HG02763 (cell line): ENCODE data around the gene CDC42EP5.

Source experiments
- ATAC-seq: cut with Tn5 transposase; IDR thresholded peaks from one replicate; pipeline ENCODE4 v1.9.1; 2021; ENCODE audit warnings: mild to moderate bottlenecking, moderate library complexity; ENCODE audit not compliant: unreplicated experiment

Gene CDC42EP5

DNA sequence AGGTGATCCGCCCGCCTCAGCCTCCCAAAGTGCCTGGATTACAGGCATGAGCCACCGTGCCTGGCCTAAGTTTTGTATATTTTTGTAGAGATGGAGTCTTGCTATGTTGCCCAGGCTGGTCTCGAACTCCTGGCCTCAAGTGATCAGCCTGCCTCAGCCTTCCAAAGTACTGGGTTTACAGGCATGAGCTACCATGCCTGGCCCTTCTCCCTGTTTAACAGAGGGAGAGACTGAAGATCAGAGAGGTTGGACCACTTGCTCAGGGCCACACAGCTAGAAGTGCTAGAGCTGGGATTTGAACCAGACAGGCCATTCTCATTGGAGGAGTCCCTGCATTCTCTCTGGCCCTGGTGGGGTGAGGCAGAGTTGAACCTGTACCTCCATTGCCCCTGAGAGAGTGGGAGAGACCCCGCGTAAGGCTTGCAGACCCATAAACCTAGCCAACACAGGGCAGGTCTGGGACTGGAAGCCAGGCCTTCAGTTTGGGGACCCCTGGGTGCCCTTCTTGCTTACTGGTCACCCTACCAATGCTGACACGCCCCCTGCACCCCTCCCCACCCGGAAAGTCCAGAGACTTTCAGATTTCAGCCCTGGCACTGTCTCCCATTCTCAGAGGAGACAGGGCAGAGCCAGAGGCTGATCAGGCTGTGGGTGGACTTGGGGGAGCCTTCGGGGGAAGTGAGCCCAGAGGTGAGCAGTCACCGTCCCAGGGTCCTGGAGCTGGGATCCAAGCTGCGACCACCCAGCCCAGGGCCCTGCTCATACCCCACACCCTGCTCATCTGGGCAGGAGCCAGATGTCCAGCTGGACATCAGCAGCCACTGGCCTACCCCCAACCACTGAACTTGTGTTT is 44.5 kb downstream of the CDC42EP5 start:
- ATAC-seq, result no peak

- ATAC-seq, result no peak
Observed at GRCh38 chr19:54427586-54427985, 45.5 kb downstream of the CDC42EP5 start.

GRCh38 chr19:54426291-54426931 is 46.7 kb downstream of the CDC42EP5 start:
- no peak for ATAC-seq

- no peak for ATAC-seq
Observed at GRCh38 chr19:54425382-54425723, 47.7 kb downstream of the CDC42EP5 start.

DNA sequence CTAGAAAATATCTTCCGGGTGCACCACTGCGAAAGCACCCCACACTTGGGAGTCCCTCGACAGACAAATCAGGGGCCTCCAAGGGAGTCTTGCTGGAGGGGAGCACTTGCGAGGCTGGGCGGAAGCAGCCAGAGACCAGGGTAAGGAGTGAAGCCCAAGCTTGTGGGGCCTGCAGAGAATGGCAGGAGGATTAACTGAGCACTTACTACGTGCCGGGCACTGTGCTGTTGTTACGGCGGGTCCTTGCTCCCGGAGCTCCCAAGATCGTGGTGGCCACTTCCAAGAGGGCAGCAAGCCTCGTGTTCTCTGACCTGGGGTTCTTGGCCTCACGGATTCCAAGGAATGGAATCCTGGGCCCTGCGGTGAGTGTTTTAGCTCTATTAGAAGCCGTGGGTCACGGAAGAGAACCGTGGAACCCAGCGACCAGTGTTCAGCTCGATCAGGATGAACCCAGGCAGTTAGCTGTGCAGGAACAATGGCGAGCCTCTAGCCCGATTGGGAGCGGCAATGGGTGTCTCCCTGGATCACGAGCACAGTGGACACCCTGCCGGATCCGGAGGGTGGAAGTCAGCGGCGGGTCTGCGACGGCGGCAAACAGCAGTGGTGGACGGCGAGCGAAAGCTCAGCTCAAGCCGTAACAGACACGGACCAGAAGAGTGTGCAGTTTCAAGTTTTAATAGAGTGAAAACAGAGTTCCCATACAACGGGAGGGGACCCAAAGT is 48.3 kb downstream of the CDC42EP5 start:
- no peak for ATAC-seq

GRCh38 chr19:54424201-54424600 is 48.9 kb downstream of the CDC42EP5 start:
- no peak for ATAC-seq

GRCh38 chr19:54422136-54422535 is 51.0 kb downstream of the CDC42EP5 start:
- no peak for ATAC-seq

DNA sequence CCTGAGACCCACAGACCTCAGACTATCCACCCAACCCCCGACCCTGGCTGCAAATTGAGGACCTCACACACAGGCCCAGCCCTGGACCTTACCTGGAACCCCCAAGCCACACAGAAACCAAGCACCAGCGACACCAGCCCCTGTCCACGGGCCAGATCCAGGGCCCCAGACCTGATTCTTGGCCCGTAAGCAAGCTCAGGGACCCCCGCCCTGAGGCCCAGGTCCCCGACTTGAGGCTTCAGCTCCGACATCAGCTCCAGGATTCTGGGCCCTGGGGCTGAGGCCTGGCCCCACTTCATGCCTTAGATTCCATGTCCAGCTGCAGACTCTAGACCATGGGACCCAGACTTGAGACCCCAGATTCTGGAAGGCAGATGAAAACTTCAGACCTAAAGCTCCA is 51.6 kb downstream of the CDC42EP5 start:
- ATAC-seq, result no peak

GRCh38 chr19:54421169-54421516 is 52.0 kb downstream of the CDC42EP5 start:
- ATAC-seq, result no peak

GRCh38 chr19:54420383-54421168 is 52.5 kb downstream of the CDC42EP5 start:
- no peak for ATAC-seq

GRCh38 chr19:54420068-54420382 is 53.1 kb downstream of the CDC42EP5 start:
- no peak for ATAC-seq

DNA sequence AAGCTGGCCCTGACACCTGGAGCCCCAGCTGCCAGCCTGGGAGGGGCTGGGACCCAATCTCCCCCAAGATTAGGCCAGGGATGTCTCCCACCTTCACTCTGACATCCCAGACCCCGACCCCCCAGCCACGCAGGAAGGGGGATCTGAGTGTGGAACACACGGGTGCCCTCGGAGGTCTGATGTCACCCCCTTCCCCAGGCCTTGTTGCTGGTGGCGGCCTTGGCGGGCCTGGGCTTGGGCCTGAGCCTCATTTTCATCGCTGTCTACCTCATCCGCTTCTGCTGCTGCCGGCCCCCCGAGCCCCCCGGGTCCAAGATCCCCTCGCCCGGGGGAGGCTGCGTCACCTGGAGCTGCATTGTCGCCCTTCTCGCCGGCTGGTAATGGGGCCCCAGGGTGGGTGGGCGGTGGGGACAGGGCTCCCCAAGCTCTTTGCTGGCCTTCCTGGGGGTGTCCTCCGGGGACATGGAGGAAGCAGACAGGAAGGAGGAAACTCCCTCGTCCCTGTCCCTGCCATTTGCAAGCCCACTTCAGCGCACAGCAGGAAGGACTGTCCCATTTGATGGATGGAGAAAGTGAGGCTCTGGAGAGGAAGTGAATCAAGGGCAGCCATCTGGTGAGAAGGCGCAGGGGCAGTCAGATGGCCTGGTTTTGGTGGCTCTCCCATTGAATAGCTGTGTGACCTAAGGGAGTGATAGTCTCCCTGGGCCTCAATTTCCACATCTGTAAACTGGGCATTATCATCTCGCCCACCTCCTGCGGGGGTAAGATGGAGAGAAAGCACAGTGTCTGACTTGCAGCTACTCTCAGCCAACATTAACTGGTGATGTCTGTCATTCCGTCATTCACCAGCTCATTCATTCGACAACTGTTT is 53.9 kb downstream of the CDC42EP5 start:
- ATAC-seq, result no peak

DNA sequence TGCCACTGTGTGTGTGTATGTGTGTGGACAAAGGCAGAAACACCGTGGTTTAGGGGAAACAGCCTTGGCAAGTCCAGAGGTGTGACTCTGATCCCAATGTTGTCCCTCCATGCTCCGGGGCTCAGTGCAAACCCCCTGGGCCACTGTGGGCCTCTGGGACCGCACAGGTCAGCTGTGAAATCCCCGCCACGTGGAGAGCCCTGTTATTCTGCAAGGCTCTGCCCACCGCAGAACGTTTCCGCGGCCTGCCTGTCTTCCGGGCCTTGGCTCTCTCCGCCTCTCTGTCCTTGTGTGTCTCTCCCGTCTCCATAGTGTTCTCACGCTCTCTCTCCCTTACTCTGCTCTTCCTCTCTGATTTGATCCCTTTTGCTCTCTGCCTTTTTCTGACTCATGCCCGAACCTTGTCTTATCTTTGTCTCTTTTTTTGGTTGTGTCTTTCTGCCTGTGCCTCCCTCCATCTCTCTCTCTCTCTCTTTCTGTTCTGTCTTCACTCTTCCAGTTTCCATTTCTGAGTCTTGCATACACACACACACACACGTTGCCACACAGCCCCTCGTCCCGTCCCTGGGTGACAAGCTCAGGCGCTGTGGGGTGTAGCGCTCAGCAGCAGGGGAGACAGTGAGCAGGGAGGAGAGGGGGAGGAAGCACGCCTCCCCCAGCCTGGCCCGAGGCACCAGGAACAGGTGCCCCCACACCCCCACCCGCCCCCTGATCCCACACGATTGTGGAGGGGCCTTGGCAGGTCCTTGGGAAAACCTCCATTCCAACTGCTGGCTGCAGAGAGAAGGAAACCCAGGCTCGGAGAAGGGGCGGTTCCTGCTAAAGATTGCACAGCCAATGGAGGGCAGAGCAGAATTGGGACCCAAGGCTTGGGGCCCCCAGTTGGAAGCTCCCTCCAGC is 54.8 kb downstream of the CDC42EP5 start:
- ATAC-seq, result no peak

GRCh38 chr19:54416695-54417491 is 56.2 kb downstream of the CDC42EP5 start:
- no peak for ATAC-seq

DNA sequence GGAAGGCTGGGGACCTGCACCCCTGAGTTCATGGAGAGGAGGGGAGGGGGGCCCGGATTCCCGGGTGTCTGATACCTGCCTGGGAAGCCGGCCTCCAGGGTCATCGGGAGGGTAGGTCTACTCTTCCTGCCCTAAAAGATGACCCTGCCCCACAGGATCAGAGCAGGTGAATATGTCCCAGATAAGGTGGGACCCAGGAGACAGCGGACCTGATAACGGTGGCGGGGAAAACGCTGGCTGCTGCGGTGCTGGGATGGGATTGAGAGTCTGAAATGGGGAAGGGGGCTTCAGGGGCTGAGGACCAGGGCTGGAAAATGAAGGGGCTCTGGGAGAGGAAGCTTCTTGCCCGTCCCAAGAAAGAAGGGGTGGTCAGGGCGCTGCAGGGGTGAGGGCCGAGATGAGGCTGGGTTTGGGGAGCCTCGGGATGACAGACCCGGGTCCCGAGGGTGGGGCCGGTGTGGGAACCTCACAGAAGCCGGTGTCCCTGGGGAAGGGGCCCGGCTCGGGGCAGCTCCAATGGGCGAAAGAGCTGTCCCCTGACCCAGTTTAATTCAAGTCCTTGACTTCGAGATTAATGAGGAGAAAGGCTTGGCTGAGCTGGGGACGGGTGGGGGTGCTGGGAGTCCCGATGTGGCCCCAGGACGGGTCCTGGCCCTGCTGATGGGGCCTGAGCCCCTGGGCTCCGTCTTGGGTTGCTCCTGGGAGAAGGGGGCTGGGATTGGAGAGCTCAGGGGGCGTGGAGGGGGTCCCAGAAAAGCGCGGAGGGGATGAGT is 57.0 kb downstream of the CDC42EP5 start:
- ATAC-seq, result no peak

GRCh38 chr19:54415208-54415900 is 57.7 kb downstream of the CDC42EP5 start, which contains the start of gene TTYH1:
TSS of gene TTYH1 (plus strand) at chr19:54415464. CDS start at chr19:54415553, 89 bp downstream.
- ATAC-seq, result no peak
